Activated B cell treated with CpG ODN at 0.5 μM for 24 hours (primary cell): Measurements from ENCODE around the gene PACRG. TPM values are rescaled to one million over a fixed set of nuclear protein-coding genes. Genes with fewer than 3 reads are reported as not detected.

ENCODE experiments used
- ATAC-seq: fragments of 200-7000 bp; cut with Tn5 transposase; one replicate; pipeline ENCODE4 v1.10.0; 2021; ENCODE audit warnings: low read depth, mild to moderate bottlenecking, moderate library complexity
- CTCF ChIA-PET: fragments of 350-600 bp; sonication (Branson Sonifier 250); formaldehyde crosslinking; loops from one replicate; lab custom pipeline; 2021; ENCODE audit warnings: antibody characterized with exemption; lab: Charles Lee
- POLR2A ChIA-PET: fragments of 350-600 bp; sonication (Branson Sonifier 250); formaldehyde crosslinking; loops from one replicate; lab custom pipeline; 2021; ENCODE audit warnings: antibody characterized with exemption; lab: Charles Lee
- DNase-seq: peaks from one replicate; pipeline ENCODE4 v3.0.0; 2022
- H3K27ac Mint-ChIP-seq: one replicate; pipeline ENCODE4 v1.8.0; 2020; ENCODE audit warnings: mixed read lengths
- H3K27me3 Mint-ChIP-seq: one replicate; pipeline ENCODE4 v1.8.0; 2021; ENCODE audit warnings: mixed read lengths
- H3K36me3 Mint-ChIP-seq: one replicate; pipeline ENCODE4 v1.8.0; 2021; ENCODE audit warnings: low read depth, mixed read lengths
- H3K4me1 Mint-ChIP-seq: one replicate; pipeline ENCODE4 v1.8.0; 2021; ENCODE audit warnings: mixed read lengths
- H3K4me3 Mint-ChIP-seq: one replicate; pipeline ENCODE4 v1.8.0; 2020; ENCODE audit warnings: mild to moderate bottlenecking, mixed read lengths
- H3K9me3 Mint-ChIP-seq: one replicate; pipeline ENCODE4 v1.8.0; 2020; ENCODE audit warnings: mixed read lengths
- CTCF ChIP-seq: fragments of 200-600 bp; IDR thresholded peaks from one replicate; pipeline ENCODE4 v1.8.0; 2022; ENCODE audit warnings: antibody characterized with exemption, mild to moderate bottlenecking
- intact Hi-C: fragments of 100-400 bp; cut with micrococcal nuclease; formaldehyde crosslinking; loops from one replicate; pipeline ENCODE4 v1.15.1; 2024
- total RNA-seq: library from RNA; stranded (reverse); gene quantifications from 2 replicates; pipeline ENCODE4 v1.2.3, GENCODE V29; 2022

The PACRG gene
- total RNA-seq, 1 donor from 2014 or later = not detected

- Mint-ChIP-seq H3K27ac (no peak overlapping the region), H3K27me3 (no peaks in the 10 kb centered on the region), H3K36me3 (no peaks in the 10 kb centered on the region), H3K4me3 (no peak overlapping the region), H3K9me3 (peaks cover 3% of the 10 kb centered on the region), H3K4me1 (no peaks in the 10 kb centered on the region)
- POLR2A ChIA-PET = no interaction called here
- CTCF ChIA-PET = no interaction called here
- TF ChIP-seq CTCF = no peak
- intact Hi-C loops = no loop called here
- DNase-seq = no peak
- no peak for ATAC-seq
These were observed 273.6 kb downstream of the PACRG start for GRCh38 chr6:163001330-163001729.

- no peak for DNase-seq
- H3K4me1 Mint-ChIP-seq = no peaks in the 10 kb centered on the region
- intact Hi-C loops = no loop called here
- H3K4me3 Mint-ChIP-seq = no peak overlapping the region
- TF ChIP-seq CTCF = no peak
- ChIA-PET POLR2A (no interaction called here), CTCF (no interaction called here)
- no peaks in the 10 kb centered on the region for H3K27me3 Mint-ChIP-seq
- H3K27ac Mint-ChIP-seq = no peak overlapping the region
- no peaks in the 10 kb centered on the region for H3K9me3 Mint-ChIP-seq
- ATAC-seq = no peak
- no peaks in the 10 kb centered on the region for H3K36me3 Mint-ChIP-seq
These were observed 280.4 kb downstream of the PACRG start for GRCh38 chr6:163008186-163008585.

GRCh38 chr6:163008626-163009025, 280.9 kb downstream of the PACRG start:
- no peak overlapping the region for H3K27ac Mint-ChIP-seq
- ATAC-seq (no peak), DNase-seq (no peak)
- ChIA-PET CTCF (no interaction called here), POLR2A (no interaction called here)
- intact Hi-C loops = no loop called here
- TF ChIP-seq CTCF = no peak
- H3K4me3 Mint-ChIP-seq = no peak overlapping the region
- no peaks in the 10 kb centered on the region for H3K4me1 Mint-ChIP-seq
- no peaks in the 10 kb centered on the region for H3K36me3 Mint-ChIP-seq
- H3K27me3 Mint-ChIP-seq = no peaks in the 10 kb centered on the region
- H3K9me3 Mint-ChIP-seq = no peaks in the 10 kb centered on the region

GRCh38 chr6:163010145-163010544, 282.4 kb downstream of the PACRG start:
- DNase-seq = no peak
- Mint-ChIP-seq H3K4me3 (no peak overlapping the region), H3K27ac (no peak overlapping the region), H3K4me1 (no peaks in the 10 kb centered on the region), H3K27me3 (no peaks in the 10 kb centered on the region), H3K36me3 (no peaks in the 10 kb centered on the region), H3K9me3 (no peaks in the 10 kb centered on the region)
- intact Hi-C loops = no loop called here
- no peak for ATAC-seq
- TF ChIP-seq CTCF = no peak
- ChIA-PET CTCF (no interaction called here), POLR2A (no interaction called here)

GRCh38 chr6:163014736-163015135, 287.0 kb downstream of the PACRG start:
- no peaks in the 10 kb centered on the region for H3K36me3 Mint-ChIP-seq
- no peaks in the 10 kb centered on the region for H3K9me3 Mint-ChIP-seq
- POLR2A ChIA-PET = no interaction called here
- no peak overlapping the region for H3K27ac Mint-ChIP-seq
- H3K4me3 Mint-ChIP-seq = no peak overlapping the region
- CTCF ChIA-PET = no interaction called here
- no peaks in the 10 kb centered on the region for H3K27me3 Mint-ChIP-seq
- no peak for DNase-seq
- intact Hi-C loops = no loop called here
- no peak for TF ChIP-seq CTCF
- H3K4me1 Mint-ChIP-seq = no peaks in the 10 kb centered on the region
- no peak for ATAC-seq
